Hematopoietic multipotent progenitor cell treated with erythropoietin and hydrocortisone succinate and interleukin-3 and kit ligand, for 17 days (in vitro differentiated cells): ENCODE data around the gene KRT80.

Experiments
- DNase-seq: peaks from one replicate; pipeline ENCODE4 v3.0.0-alpha.2; 2015; ENCODE audit warnings: low spot score

KRT80 gene

GRCh38 chr12:52155048-52155868 lies 36.6 kb downstream of the KRT80 start:
- DNase-seq: no peak

DNA sequence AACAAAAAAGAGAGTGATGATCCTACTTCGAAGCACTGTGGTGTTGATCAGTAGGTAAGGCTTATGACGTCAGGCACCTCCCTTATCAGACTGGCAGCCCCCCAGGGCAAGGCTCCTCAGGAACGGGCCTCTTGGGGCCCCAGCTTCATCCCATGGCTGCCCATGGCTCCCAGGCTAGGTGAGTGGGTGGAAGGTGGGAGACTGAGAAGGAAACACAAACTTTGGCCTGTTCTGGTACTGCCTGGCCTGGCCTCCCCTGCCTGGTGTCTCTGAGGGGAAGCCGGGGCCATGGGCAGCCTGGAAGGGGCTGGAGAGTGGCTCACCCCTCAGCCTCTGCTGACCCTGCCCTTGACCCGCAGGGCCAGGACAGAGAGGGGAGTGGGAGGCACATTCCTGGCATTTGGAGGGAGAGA lies 38.9 kb downstream of the KRT80 start:
- no peak for DNase-seq

DNA sequence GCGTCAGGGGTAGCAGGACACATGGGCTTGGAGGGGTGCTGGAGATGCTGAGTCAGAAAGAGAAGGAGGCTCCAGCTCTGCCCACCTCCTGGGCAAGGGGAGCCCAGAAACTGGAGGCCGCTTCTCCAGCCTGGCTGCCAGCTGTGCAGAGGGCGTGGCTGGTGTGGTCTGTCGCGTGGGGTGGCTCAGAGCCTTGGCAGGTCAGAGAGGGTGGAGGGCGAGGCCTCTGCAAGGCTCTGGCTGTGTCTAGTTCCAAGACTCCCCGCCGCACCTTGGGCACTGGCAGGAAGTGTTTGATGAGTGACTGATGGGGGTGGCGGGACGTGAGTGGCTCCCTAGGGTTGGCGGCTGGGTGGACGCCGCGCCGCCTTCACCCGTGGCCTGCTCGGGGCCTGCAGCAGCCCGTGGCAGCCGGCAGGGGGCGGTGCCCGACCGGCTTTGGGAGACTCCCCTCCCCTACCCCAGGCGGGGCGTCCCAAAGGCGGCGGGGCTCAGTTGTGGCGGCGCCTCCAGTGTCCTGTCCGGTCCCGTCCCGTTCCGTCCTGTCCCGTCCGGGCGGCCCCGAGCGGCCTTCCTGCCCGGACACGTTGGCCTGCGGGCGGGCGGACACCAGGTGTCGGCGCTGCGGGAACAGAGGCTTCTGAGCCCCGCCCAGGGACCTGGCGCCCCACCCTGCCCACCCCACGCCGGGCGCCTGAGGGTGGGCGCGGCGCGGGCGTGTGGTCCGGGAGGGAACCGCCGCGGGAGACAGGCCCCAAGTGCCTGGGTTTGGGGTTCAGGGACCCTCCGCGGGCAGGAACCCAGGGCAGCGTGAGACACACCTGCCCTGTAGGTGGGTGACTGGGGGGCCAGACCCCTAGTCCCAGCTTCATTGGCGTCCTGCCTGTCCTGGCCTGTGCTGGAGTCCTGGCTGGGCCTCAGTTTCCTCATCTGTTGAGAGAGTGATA lies 39.7 kb downstream of the KRT80 start:
- DNase-seq: peak; percentile 70

DNA sequence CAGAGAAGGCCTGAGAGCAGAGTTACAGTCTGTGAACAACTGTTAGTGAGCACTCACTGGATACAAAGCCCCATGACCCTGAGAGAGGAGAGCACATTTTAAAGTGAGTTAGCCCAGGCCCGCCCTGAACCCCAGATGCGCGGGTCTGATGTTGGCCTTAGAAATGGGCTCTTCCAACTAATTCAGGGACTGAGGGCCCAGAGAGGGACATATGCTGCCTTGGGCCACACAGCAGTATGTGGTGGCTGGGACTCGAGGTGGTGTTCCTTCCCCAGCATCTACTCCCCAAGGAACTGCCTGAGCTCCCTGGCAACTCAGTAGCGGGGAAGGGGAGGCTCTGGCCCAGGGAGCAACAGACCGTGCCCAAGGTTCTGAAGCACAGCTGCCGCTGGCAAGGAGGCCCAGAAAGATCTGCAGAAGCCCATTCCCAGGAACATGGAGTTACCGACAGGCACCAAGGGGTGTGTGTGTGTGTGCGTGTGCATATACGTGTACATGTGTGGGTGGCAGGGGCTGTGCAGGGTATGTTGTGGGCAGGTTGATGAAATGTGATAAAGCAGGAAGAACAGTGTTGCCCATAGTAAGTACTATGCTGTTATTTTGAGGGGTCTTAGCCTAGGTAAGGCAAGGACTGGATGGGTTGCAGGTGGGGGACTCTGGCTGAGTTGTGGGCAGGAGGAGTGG lies 40.5 kb downstream of the KRT80 start:
- no peak for DNase-seq

DNA sequence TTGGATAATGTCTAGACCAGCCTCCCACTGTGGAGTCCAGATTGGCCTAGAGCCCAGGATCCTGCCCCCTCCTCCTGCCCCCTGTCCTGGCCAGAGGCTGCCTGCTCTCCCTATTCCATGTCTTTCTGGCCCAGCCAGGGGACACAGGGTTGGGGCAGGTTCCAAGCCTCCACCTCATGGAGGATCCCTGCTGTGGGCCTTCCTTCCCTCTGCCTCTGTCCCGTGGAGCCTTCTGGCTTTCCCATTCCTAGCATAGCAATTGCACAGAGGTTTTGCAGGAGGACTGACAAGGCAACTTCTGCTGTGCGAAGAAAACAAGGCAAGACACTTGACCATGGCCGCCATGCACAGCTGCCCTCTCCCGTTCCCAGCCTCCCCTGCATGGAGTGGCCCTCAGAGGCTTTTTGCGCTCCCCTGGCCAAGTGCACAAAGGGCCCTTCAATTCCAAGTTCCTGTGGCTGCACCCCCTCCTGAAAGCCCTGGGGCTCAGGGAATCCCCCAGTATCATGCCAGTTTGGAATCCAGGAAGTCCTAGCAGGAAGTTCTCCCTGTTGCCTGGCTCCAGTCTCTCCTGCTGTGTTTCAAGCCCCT lies 42.1 kb downstream of the KRT80 start:
- no peak for DNase-seq

DNA sequence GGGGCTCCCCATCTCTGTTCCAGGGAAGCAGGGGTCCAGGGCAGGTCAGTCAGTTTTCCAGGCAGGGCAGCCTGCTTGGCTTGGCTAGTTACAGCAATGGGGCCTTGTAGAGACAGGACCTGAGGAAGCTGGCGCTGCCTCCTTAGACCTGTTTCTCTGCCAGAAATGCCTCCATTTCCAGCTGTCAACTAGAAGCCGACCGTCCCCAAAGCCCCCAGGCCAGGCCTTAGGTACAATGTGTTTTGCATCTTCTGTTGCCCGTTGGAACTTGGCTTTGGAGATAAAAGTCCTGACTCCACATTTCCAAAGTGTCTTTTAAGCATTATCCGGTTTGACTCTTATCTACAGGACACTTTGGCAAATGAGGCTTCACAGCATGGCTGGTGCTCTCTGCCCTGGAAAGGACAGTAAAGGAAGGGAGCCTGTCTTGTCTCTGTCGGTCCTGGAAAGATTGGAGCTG lies 42.6 kb downstream of the KRT80 start:
- no peak for DNase-seq

- no peak for DNase-seq
These were observed 43.2 kb downstream of the KRT80 start for GRCh38 chr12:52148464-52149181.

GRCh38 chr12:52147964-52148463 lies 43.8 kb downstream of the KRT80 start:
- no peak for DNase-seq

- peak; percentile 73 for DNase-seq
These were observed 44.3 kb downstream of the KRT80 start for GRCh38 chr12:52147367-52147963.

DNA sequence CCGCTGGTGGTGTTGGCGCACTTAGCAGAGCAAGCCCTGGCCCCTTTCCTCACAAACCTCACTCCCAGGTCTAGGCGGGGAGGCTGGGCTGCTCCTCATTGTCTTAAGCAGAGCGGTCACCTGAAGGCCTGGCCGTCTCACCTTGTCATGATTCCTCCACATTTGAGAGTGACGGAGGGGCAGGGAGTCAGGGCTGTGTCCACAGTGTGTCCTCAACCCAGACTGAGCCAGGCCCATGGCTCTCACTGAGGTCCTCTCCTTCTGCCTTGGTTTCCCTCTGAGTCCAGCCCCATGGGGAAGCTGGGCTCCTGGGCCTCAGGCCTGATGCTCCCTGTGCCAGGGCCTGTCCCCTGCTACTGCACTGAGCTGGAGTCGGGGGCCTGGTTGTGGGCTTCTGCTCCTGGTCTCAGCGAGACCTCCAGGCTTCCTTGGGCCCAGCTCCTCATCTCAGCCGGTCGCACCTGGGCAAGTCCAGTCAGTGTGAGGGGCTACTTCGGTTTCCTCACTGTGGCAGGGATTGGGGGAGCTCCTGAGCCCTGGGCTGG lies 44.9 kb downstream of the KRT80 start:
- no peak for DNase-seq

- DNase-seq: no peak
These were observed 45.6 kb downstream of the KRT80 start for GRCh38 chr12:52146089-52146821.

- DNase-seq: no peak
These were observed 46.4 kb downstream of the KRT80 start for GRCh38 chr12:52145228-52146088.

GRCh38 chr12:52144512-52145227 lies 47.1 kb downstream of the KRT80 start:
- no peak for DNase-seq

GRCh38 chr12:52142431-52142830 lies 49.4 kb downstream of the KRT80 start:
- no peak for DNase-seq

- no peak for DNase-seq
These were observed 49.9 kb downstream of the KRT80 start for GRCh38 chr12:52141875-52142274.

DNA sequence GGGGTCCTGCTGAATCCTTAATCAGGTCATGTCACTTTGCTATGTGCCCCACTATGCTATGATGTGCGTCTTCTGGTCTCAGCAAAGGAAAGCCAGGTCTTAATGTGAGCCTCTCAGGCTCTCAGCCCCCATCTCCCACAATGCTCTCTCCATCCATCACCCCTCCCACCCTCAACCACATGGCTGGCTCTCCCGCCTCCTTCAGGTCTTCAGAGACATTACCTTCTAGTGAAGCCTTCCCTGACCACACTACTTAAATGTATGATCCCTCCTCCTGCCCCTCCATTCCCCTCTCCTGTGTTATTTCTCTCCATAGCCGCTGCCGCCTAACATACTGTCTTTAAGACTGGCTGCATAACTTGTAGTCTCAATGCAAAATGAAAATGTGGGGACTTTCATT lies 50.5 kb downstream of the KRT80 start:
- no peak for DNase-seq

DNA sequence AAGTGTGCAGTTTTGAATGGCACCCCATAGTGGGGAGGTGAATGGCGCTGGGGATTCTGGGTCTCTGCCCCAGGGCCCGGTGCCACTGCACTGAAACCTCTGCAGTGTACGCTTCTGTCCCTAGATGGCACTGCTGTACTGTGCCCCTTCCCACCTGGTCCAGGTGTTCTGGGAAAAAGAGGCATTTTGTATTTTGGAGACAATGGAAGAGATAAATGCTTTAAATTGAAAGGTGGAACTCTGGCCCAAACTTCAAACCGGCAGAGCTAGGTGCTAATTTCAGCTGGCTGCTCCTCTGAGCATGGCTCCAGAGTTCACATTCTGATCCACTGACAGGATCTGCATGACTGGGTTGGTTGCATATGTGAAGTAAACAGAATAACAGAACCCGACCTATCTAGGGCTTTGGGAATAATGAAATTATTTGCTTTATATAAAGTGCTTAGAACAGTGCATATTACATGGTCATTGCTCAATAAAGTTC lies 52.2 kb downstream of the KRT80 start:
- DNase-seq: peak; percentile 37

- no peak for DNase-seq
These were observed 52.7 kb downstream of the KRT80 start for GRCh38 chr12:52139147-52139546.
